Right lobe of liver (tissue), 6 donors: ENCODE results near the gene RSBN1L. TPM values are rescaled to one million over a fixed set of nuclear protein-coding genes. Genes with fewer than 3 reads are reported as not detected.
A peak's percentile ranks its signal among the peaks of the same experiment; 100 is the strongest.

Source experiments
- ATAC-seq, 4 donors: fragments of 200-7000 bp; cut with Tn5 transposase; one replicate each; pipeline ENCODE4 v1.9.1; 2020; ENCODE audit warnings: mild to moderate bottlenecking in 4 of 4, moderate library complexity in 4 of 4
- DNase-seq, 3 donors: peaks; one replicate each; pipeline ENCODE4 v3.0.0-alpha.2; 2020
- H3K27ac ChIP-seq, 3 donors: fragments of 200-600 bp; one replicate each; pipeline ENCODE4 v1.8.0; 2022
- H3K27me3 ChIP-seq, 2 donors: fragments of 200-600 bp; one replicate each; pipeline ENCODE4 v1.8.0; 2022
- H3K36me3 ChIP-seq, 4 donors: fragments of 200-600 bp; sonication (generic) in 1 of 4; one replicate each; pipeline versions ENCODE4 v1.5.1 to v1.8.0; 2017 to 2022; ENCODE audit warnings: control low read depth in 1 of 4
- H3K4me1 ChIP-seq, 4 donors: fragments of 200-600 bp; sonication (generic) in 1 of 4; one replicate each; pipeline versions ENCODE4 v1.5.1 to v1.8.0; 2017 to 2022; ENCODE audit warnings: control low read depth in 1 of 4
- H3K4me3 ChIP-seq, 3 donors: fragments of 200-600 bp; one replicate each; pipeline ENCODE4 v1.8.0; 2022
- H3K9me3 ChIP-seq, 4 donors: fragments of 200-600 bp; sonication (generic) in 1 of 4; one replicate each; pipeline versions ENCODE4 v1.5.1 to v1.8.0; 2017 to 2022; ENCODE audit warnings: control low read depth in 1 of 4
- CTCF ChIP-seq, 4 donors: fragments of 200-600 bp in 3 of 4; fragments of 450-650 bp in 1 of 4; IDR thresholded peaks; one replicate each; pipeline versions ENCODE4 v1.5.1 to v1.8.0; 2016 to 2022; ENCODE audit warnings: antibody characterized with exemption in 4 of 4, mild to moderate bottlenecking in 2 of 4
- POLR2A ChIP-seq: fragments of 450-650 bp; IDR thresholded peaks from one replicate; pipeline ENCODE4 v1.6.1; 2017; ENCODE audit warnings: antibody characterized with exemption, mild to moderate bottlenecking
- WGBS: methylation state at CpG from one replicate; pipeline ENCODE4 v1.1.6; 2018; ENCODE audit warnings: low coverage, low lambda C conversion rate; ENCODE audit not compliant: insufficient coverage; ENCODE audit errors: missing lambda C conversion rate; 5-methylcytosine and 5-hydroxymethylcytosine counted together
- intact Hi-C, 2 donors: fragments of 100-400 bp; cut with DNase I; formaldehyde crosslinking; loops; one replicate each; pipeline versions ENCODE4 v1.11.2 to v1.14.1; 2022
- total RNA-seq, 6 experiments: library from RNA; depleted of rRNA in 2 of 6; stranded (reverse); fragments of >200 nt in 2 of 6; fragmentation: NEBNext Ultra II Directional in 3 of 6; extraction: Animal tissue kit (Norgen Biotek cat#: 25700) in 3 of 6; gene quantifications; one replicate each; pipeline versions ENCODE4 v1.1.0 to v1.2.4, GENCODE V29; 2016 to 2023
- donor health status: DM: no; HTN: yes; CAD: no.
- donor health status: DM: no; HTN: no; CAD: no.
- donor health status: DM: no; HTN: no; CAD: no.
- donor health status: DM: no; HTN: yes; CAD: no.
- donor health status: DM: no; HTN: yes; CAD: no.

The RSBN1L gene
- total RNA-seq, 6 experiments from 2014 or later: 8.2 to 10.4 (median 8.8) TPM

- intact Hi-C loops: no loop called here
- peaks cover 0 to 62% (median 6%) of the 10 kb centered on the region in 4 donors for H3K4me1 ChIP-seq
- peak overlapping the region; percentile 22 to 84 (median 64) for H3K27ac ChIP-seq
- H3K36me3 ChIP-seq: no peaks in the 10 kb centered on the region
- no peak overlapping the region for H3K4me3 ChIP-seq
- TF ChIP-seq POLR2A (no peak), CTCF (IDR thresholded peaks at IDR 0.05) (no peak)
- no peaks in the 10 kb centered on the region for H3K9me3 ChIP-seq
- H3K27me3 ChIP-seq: no peaks in the 10 kb centered on the region
- WGBS: 43% methylated on average over 8 of the region's 8 CpGs
- ATAC-seq (peak; percentile 4 to 64 (median 43)), DNase-seq (no peak)
Measured at GRCh38 chr7:77690289-77690688, 6.0 kb upstream of the RSBN1L start.

- ATAC-seq (peak; percentile 29 to 65 (median 46)), DNase-seq (peak in 2 of 3 donors; percentile 42 to 79)
- Histone ChIP-seq H3K9me3 (no peaks in the 10 kb centered on the region), H3K36me3 (no peaks in the 10 kb centered on the region), H3K4me3 (peak overlapping the region in 2 of 3 donors; percentile 10 to 17), H3K27ac (peak overlapping the region; percentile 74 to 97 (median 84)), H3K4me1 (peaks cover 0 to 53% (median 4%) of the 10 kb centered on the region in 4 donors), H3K27me3 (no peaks in the 10 kb centered on the region)
- 54% methylated on average over 9 of the region's 10 CpGs for WGBS
- intact Hi-C loops: no loop called here
- TF ChIP-seq CTCF (IDR thresholded peaks at IDR 0.05): no peak
- no peak for TF ChIP-seq POLR2A
Measured at GRCh38 chr7:77691892-77692491, 4.3 kb upstream of the RSBN1L start.

GRCh38 chr7:77693830-77694583 is 2.3 kb upstream of the RSBN1L start:
- Histone ChIP-seq H3K4me3 (peak overlapping the region; percentile 8 to 89 (median 74)), H3K9me3 (no peaks in the 10 kb centered on the region), H3K27me3 (no peaks in the 10 kb centered on the region), H3K36me3 (no peaks in the 10 kb centered on the region), H3K4me1 (peaks cover 0 to 52% (median 9%) of the 10 kb centered on the region in 4 donors), H3K27ac (peak overlapping the region; percentile 48 to 97 (median 84))
- 73% methylated on average over 14 of the region's 14 CpGs for WGBS
- no peak for TF ChIP-seq POLR2A
- TF ChIP-seq CTCF (IDR thresholded peaks at IDR 0.05): no peak
- DNase-seq: no peak
- intact Hi-C loops: no loop called here
- no peak for ATAC-seq

- TF ChIP-seq POLR2A (peak; percentile 37), CTCF (IDR thresholded peaks at IDR 0.05) (peak in 3 of 4 donors; percentile 6 to 15 (median 9))
- no peaks in the 10 kb centered on the region for H3K36me3 ChIP-seq
- DNase-seq (peak; percentile 59 to 76 (median 73)), ATAC-seq (peak; percentile 31 to 50 (median 44))
- no peaks in the 10 kb centered on the region for H3K27me3 ChIP-seq
- WGBS: 1% methylated on average over 39 of the region's 67 CpGs
- intact Hi-C loops: no loop called here
- H3K4me1 ChIP-seq: peaks cover 0 to 46% (median 6%) of the 10 kb centered on the region in 4 donors
- H3K9me3 ChIP-seq: no peaks in the 10 kb centered on the region
- H3K27ac ChIP-seq: peak overlapping the region; percentile 93 to 98 (median 97)
- peak overlapping the region; percentile 74 to 89 (median 82) for H3K4me3 ChIP-seq
Measured at GRCh38 chr7:77696643-77697534, 630 bp downstream of the RSBN1L start.
